ENCODE results near the gene OGFRL1. TPM values are rescaled to one million over a fixed set of nuclear protein-coding genes. Genes with fewer than 3 reads are reported as not detected.

Gene OGFRL1
- total RNA-seq, 1 experiment from 2014 or later, result 10.3 TPM

DNA sequence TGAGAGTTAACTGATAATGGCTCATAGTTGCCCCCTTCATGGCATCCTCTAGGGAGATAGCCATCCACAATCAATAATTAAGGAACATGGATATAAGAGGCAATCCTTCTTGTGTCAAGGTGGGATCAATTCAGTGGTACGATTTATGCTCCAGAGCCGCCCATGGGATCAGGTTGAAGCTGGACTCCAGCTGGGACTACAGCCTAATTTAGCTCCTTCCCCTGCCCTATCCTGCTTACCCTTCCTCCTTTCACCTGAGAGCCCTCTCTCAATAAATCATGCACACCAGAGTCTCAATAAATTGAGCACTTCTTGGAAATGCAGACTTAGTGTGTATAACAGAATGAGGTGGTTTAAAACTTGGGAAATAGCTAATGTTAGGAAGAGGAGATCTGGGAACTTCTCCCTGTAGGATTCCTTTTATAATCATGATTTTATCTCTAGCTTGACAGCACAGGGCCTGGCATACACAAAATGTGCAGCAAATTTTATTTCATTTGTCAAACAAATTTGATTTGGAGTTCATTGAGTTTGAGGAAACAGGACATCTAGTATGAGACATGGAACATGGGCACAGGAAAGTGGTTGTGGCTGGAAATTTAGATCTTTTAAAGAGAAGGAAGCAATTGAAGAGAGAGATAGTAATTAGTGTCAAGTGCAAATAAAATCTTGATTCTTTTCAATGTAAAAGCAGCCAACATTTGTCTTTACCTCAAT, 28.6 kb upstream of the OGFRL1 start:
- ChIA-PET RAD21 (ENCODE audit: low non-redundant PET in 1 of 2, low total read pairs in 2 of 2, uncharacterized antibody in 2 of 2, unreplicated experiment in 2 of 2) (no interaction called here), CTCF (no interaction called here), POLR2A (no interaction called here)
- no peak overlapping the region for H3K27ac ChIP-seq (ENCODE audit: low read depth, low read length)
- peaks cover 9% of the 10 kb centered on the region for H3K27me3 ChIP-seq (ENCODE audit: insufficient read depth, low read length)
- no peaks in the 10 kb centered on the region for H3K4me1 ChIP-seq (ENCODE audit: control insufficient read depth in 1 of 2, insufficient read depth in 2 of 2, low read length in 2 of 2)
- BruUV-seq (replicated peaks), result no TSS peak
- no peak overlapping the region for H3K4me2 ChIP-seq (ENCODE audit: low read length)
- DNase-seq (ENCODE audit: low read depth, low spot score), result no peak
- intact Hi-C loops (cut with micrococcal nuclease), result no loop called here
- no peaks in the 10 kb centered on the region for H3K9me3 ChIP-seq (ENCODE audit: control insufficient read depth in 1 of 2, insufficient read depth in 1 of 2, low read depth in 1 of 2, low read length in 2 of 2)
- no peaks in the 10 kb centered on the region for H4K20me1 ChIP-seq (ENCODE audit: insufficient read depth)
- no peaks in the 10 kb centered on the region for H3K36me3 ChIP-seq (ENCODE audit: control insufficient read depth in 1 of 2, insufficient read depth in 2 of 2, low read length in 2 of 2)
- TF ChIP-seq POLR2A (IDR thresholded peaks at IDR 0.05; ENCODE audit: borderline replicate concordance, extremely low read depth, insufficient read depth, insufficient read length), result no peak
- TF ChIP-seq ZNF274 (IDR thresholded peaks at IDR 0.05; ENCODE audit: low read depth, low read length), result no peak
- TF ChIP-seq, protein P1, sequence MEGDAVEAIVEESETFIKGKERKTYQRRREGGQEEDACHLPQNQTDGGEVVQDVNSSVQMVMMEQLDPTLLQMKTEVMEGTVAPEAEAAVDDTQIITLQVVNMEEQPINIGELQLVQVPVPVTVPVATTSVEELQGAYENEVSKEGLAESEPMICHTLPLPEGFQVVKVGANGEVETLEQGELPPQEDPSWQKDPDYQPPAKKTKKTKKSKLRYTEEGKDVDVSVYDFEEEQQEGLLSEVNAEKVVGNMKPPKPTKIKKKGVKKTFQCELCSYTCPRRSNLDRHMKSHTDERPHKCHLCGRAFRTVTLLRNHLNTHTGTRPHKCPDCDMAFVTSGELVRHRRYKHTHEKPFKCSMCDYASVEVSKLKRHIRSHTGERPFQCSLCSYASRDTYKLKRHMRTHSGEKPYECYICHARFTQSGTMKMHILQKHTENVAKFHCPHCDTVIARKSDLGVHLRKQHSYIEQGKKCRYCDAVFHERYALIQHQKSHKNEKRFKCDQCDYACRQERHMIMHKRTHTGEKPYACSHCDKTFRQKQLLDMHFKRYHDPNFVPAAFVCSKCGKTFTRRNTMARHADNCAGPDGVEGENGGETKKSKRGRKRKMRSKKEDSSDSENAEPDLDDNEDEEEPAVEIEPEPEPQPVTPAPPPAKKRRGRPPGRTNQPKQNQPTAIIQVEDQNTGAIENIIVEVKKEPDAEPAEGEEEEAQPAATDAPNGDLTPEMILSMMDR (IDR thresholded peaks at IDR 0.05 in 2 of 3, conservative IDR thresholded peaks at IDR 0.05 in 1 of 3; ENCODE audit: borderline replicate concordance in 1 of 3, insufficient read depth in 1 of 3, low read depth in 2 of 3, low read length in 2 of 3), result no peak
- no peak for TF ChIP-seq YY1 (IDR thresholded peaks at IDR 0.05; ENCODE audit: extremely low read depth, insufficient replicate concordance, low read depth, low read length)
- no peak for TF ChIP-seq ZFX (IDR thresholded peaks at IDR 0.05)
- TF ChIP-seq JUND (IDR thresholded peaks at IDR 0.05), result no peak
- TF ChIP-seq TCF7L2 (IDR thresholded peaks at IDR 0.05; ENCODE audit: borderline replicate concordance, extremely low read depth, insufficient read depth, insufficient read length), result no peak
- TF ChIP-seq, protein P2, sequence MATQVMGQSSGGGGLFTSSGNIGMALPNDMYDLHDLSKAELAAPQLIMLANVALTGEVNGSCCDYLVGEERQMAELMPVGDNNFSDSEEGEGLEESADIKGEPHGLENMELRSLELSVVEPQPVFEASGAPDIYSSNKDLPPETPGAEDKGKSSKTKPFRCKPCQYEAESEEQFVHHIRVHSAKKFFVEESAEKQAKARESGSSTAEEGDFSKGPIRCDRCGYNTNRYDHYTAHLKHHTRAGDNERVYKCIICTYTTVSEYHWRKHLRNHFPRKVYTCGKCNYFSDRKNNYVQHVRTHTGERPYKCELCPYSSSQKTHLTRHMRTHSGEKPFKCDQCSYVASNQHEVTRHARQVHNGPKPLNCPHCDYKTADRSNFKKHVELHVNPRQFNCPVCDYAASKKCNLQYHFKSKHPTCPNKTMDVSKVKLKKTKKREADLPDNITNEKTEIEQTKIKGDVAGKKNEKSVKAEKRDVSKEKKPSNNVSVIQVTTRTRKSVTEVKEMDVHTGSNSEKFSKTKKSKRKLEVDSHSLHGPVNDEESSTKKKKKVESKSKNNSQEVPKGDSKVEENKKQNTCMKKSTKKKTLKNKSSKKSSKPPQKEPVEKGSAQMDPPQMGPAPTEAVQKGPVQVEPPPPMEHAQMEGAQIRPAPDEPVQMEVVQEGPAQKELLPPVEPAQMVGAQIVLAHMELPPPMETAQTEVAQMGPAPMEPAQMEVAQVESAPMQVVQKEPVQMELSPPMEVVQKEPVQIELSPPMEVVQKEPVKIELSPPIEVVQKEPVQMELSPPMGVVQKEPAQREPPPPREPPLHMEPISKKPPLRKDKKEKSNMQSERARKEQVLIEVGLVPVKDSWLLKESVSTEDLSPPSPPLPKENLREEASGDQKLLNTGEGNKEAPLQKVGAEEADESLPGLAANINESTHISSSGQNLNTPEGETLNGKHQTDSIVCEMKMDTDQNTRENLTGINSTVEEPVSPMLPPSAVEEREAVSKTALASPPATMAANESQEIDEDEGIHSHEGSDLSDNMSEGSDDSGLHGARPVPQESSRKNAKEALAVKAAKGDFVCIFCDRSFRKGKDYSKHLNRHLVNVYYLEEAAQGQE (IDR thresholded peaks at IDR 0.05; ENCODE audit: low read depth), result no peak
- no peak for TF ChIP-seq EZH2 (IDR thresholded peaks at IDR 0.05)
- TF ChIP-seq, protein P3, sequence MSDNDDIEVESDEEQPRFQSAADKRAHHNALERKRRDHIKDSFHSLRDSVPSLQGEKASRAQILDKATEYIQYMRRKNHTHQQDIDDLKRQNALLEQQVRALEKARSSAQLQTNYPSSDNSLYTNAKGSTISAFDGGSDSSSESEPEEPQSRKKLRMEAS (IDR thresholded peaks at IDR 0.05), result no peak
- no peak for TF ChIP-seq ELF1 (IDR thresholded peaks at IDR 0.05; ENCODE audit: borderline replicate concordance, low read depth)
- TF ChIP-seq RAD21 (IDR thresholded peaks at IDR 0.05; ENCODE audit: low read depth), result no peak
- TF ChIP-seq SRF (IDR thresholded peaks at IDR 0.05; ENCODE audit: low read depth), result no peak
- ATAC-seq, result no peak
- no peak overlapping the region for H2AFZ ChIP-seq (ENCODE audit: low read depth, low read length, poor library complexity, severe bottlenecking)
- H3K9ac ChIP-seq (ENCODE audit: low read length), result no peak overlapping the region
- H3K9me2 ChIP-seq (ENCODE audit: insufficient read depth), result no peaks in the 10 kb centered on the region
- no peak overlapping the region for H3K4me3 ChIP-seq (replicated peaks in 1 of 2; ENCODE audit: low read depth in 1 of 2, low read length in 2 of 2)
- no peaks in the 10 kb centered on the region for H3K79me2 ChIP-seq (ENCODE audit: insufficient read depth, low read length)

Data from HCT116 (cell line).